ENCODE data around the gene ZXDC. TPM values are rescaled to one million over a fixed set of nuclear protein-coding genes. Genes with fewer than 3 reads are reported as not detected.

The ZXDC gene
- total RNA-seq, 2 experiments from 2014 or later, result 26.6 to 27.3 TPM

DNA sequence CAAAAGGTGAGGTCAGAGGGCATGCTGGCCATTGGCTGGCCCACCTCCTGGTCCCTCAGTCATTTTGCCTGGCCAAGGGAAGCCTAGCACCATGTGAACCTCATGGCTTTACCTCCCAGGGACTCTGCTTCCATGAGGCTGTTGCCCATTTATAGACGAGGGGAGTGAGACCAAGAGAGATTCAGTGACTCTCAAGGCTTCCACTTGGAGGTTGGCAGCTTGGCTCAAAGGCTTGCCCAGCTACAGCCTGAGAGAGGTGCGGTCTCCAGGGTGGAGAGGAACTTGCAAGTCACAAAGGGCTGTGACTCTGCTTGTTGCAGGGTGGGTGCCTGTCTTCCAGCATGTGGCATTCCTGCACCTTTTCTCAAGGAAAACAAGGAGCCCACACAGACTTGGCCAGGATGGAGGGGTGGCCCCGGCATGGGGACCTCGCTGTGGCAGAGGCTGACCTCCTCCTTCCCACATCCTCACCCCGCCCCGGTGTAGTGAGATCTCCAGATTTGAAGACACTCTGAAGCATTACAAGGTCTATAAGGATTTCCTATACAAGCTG, 56.5 kb downstream of the ZXDC start:
- no peak overlapping the region for H3K4me3 Mint-ChIP-seq
- H3K27me3 Mint-ChIP-seq (ENCODE audit: low read depth), result peaks cover 5% of the 10 kb centered on the region
- DNase-seq, result no peak
- H3K9me3 Mint-ChIP-seq (ENCODE audit: insufficient read depth), result no peaks in the 10 kb centered on the region
- no peak for ATAC-seq
- ChIA-PET POLR2A (no interaction called here), CTCF (no interaction called here)
- H3K27ac Mint-ChIP-seq, result no peak overlapping the region
- no peaks in the 10 kb centered on the region for H3K36me3 Mint-ChIP-seq (ENCODE audit: low read depth)
- no peaks in the 10 kb centered on the region for H3K4me1 Mint-ChIP-seq (ENCODE audit: low read depth)

- CTCF ChIA-PET, result no interaction called here
- peaks cover 5% of the 10 kb centered on the region for H3K27me3 Mint-ChIP-seq (ENCODE audit: low read depth)
Observed at GRCh38 chr3:126418661-126419131, 57.0 kb downstream of the ZXDC start.

GRCh38 chr3:126417981-126418530, 57.6 kb downstream of the ZXDC start:
- H3K36me3 Mint-ChIP-seq (ENCODE audit: low read depth), result no peaks in the 10 kb centered on the region
- no peaks in the 10 kb centered on the region for H3K9me3 Mint-ChIP-seq (ENCODE audit: insufficient read depth)
- H3K27ac Mint-ChIP-seq, result no peak overlapping the region
- H3K4me1 Mint-ChIP-seq (ENCODE audit: low read depth), result no peaks in the 10 kb centered on the region
- no peak for DNase-seq
- H3K4me3 Mint-ChIP-seq, result no peak overlapping the region
- CTCF ChIA-PET, result no interaction called here
- POLR2A ChIA-PET, result no interaction called here
- H3K27me3 Mint-ChIP-seq (ENCODE audit: low read depth), result peaks cover 5% of the 10 kb centered on the region
- no peak for ATAC-seq

More at GRCh38 chr3:126418661-126419131, 57.0 kb downstream of the ZXDC start:
- H3K4me3 Mint-ChIP-seq, result no peak overlapping the region
- no peaks in the 10 kb centered on the region for H3K4me1 Mint-ChIP-seq (ENCODE audit: low read depth)
- no peaks in the 10 kb centered on the region for H3K9me3 Mint-ChIP-seq (ENCODE audit: insufficient read depth)
- H3K36me3 Mint-ChIP-seq (ENCODE audit: low read depth), result no peaks in the 10 kb centered on the region
- no peak overlapping the region for H3K27ac Mint-ChIP-seq
- POLR2A ChIA-PET, result no interaction called here
- ATAC-seq (no peak), DNase-seq (no peak)

- H3K36me3 Mint-ChIP-seq (ENCODE audit: low read depth), result no peaks in the 10 kb centered on the region
- peaks cover 5% of the 10 kb centered on the region for H3K27me3 Mint-ChIP-seq (ENCODE audit: low read depth)
- CTCF ChIA-PET, result no interaction called here
- H3K27ac Mint-ChIP-seq, result no peak overlapping the region
- ATAC-seq, result no peak
- H3K4me1 Mint-ChIP-seq (ENCODE audit: low read depth), result no peaks in the 10 kb centered on the region
- DNase-seq, result no peak
- no peaks in the 10 kb centered on the region for H3K9me3 Mint-ChIP-seq (ENCODE audit: insufficient read depth)
- H3K4me3 Mint-ChIP-seq, result no peak overlapping the region
- POLR2A ChIA-PET, result no interaction called here
Observed at GRCh38 chr3:126417515-126417914, 58.2 kb downstream of the ZXDC start.

- CTCF ChIA-PET, result no interaction called here
- Mint-ChIP-seq H3K27ac (no peak overlapping the region), H3K4me1 (ENCODE audit: low read depth) (no peaks in the 10 kb centered on the region), H3K36me3 (ENCODE audit: low read depth) (no peaks in the 10 kb centered on the region), H3K4me3 (no peak overlapping the region), H3K9me3 (ENCODE audit: insufficient read depth) (no peaks in the 10 kb centered on the region), H3K27me3 (ENCODE audit: low read depth) (peaks cover 8% of the 10 kb centered on the region)
- ATAC-seq (no peak), DNase-seq (no peak)
- POLR2A ChIA-PET, result no interaction called here
Observed at GRCh38 chr3:126416943-126417342, 58.7 kb downstream of the ZXDC start.

GRCh38 chr3:126415661-126416591, 59.8 kb downstream of the ZXDC start:
- ATAC-seq (no peak), DNase-seq (no peak)
- H3K27me3 Mint-ChIP-seq (ENCODE audit: low read depth), result peaks cover 18% of the 10 kb centered on the region
- H3K4me3 Mint-ChIP-seq, result no peak overlapping the region
- no peak overlapping the region for H3K27ac Mint-ChIP-seq
- POLR2A ChIA-PET, result no interaction called here
- CTCF ChIA-PET, result no interaction called here
- no peaks in the 10 kb centered on the region for H3K36me3 Mint-ChIP-seq (ENCODE audit: low read depth)
- no peaks in the 10 kb centered on the region for H3K4me1 Mint-ChIP-seq (ENCODE audit: low read depth)
- H3K9me3 Mint-ChIP-seq (ENCODE audit: insufficient read depth), result no peaks in the 10 kb centered on the region

DNA sequence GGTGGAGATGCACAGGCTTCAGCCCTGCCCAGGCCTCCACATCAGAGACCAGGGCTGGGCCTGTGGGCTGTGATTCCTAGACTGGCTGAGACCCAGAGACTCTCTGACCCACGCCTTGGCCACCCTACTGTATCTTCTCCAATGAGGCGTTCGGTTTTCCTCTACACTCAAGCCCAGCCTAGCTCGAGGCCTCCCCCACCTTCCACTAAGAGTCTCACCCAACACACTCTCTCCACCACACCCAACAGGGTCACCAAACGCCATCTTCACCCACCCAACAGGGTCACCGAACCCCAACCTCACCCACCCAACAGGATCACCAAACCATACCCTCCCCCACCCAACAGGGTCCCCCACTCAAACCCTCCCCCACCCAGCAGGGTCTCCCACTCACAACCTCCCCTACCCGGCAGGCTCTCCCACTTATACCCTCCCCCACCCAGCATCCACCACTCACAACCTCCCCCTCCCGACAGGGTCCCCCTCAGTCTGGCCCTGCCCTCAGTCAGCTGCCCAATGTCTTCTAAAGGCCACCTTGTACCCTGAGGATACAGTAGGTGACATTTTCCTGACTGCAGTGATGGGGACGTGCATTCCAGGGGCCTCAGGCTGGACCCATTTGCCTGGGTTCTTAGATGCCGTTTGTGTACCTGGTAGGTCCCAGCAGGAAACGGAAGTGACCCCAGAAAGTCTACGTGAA, 60.6 kb downstream of the ZXDC start:
- no peak for DNase-seq

GRCh38 chr3:126414406-126414805, 61.3 kb downstream of the ZXDC start:
- Mint-ChIP-seq H3K27me3 (ENCODE audit: low read depth) (peaks cover 24% of the 10 kb centered on the region), H3K4me3 (no peak overlapping the region), H3K9me3 (ENCODE audit: insufficient read depth) (no peaks in the 10 kb centered on the region), H3K36me3 (ENCODE audit: low read depth) (no peaks in the 10 kb centered on the region), H3K27ac (no peak overlapping the region), H3K4me1 (ENCODE audit: low read depth) (no peaks in the 10 kb centered on the region)
- ATAC-seq (no peak), DNase-seq (no peak)
- CTCF ChIA-PET, result no interaction called here
- POLR2A ChIA-PET, result no interaction called here

More for the DNA sequence above, 60.6 kb downstream of the ZXDC start:
- peaks cover 24% of the 10 kb centered on the region for H3K27me3 Mint-ChIP-seq (ENCODE audit: low read depth)
- no peaks in the 10 kb centered on the region for H3K4me1 Mint-ChIP-seq (ENCODE audit: low read depth)
- ChIA-PET POLR2A (no interaction called here), CTCF (no interaction called here)
- no peak overlapping the region for H3K4me3 Mint-ChIP-seq
- no peak for ATAC-seq
- no peak overlapping the region for H3K27ac Mint-ChIP-seq
- no peaks in the 10 kb centered on the region for H3K36me3 Mint-ChIP-seq (ENCODE audit: low read depth)
- no peaks in the 10 kb centered on the region for H3K9me3 Mint-ChIP-seq (ENCODE audit: insufficient read depth)

DNA sequence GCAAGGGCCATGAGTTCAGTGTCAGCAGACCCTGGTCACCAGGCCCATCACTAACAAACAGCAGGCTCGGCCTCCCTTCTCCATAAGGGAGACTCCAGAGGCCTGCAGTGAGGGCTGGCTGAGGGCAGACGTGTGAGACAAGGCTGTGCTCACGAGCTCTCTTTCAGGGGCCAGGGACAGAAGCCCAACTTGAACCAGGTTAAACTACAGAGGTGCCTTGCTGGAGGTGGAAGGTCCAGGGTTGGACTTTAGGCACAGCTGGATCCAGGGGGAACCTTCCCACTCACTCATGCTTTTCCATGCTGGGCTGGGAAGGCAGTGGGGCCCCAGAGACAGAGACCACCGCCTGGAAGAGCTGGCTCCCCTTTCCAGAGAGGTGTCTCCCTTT, 62.0 kb downstream of the ZXDC start:
- ATAC-seq, result no peak
- DNase-seq, result no peak
- Mint-ChIP-seq H3K4me1 (ENCODE audit: low read depth) (no peaks in the 10 kb centered on the region), H3K36me3 (ENCODE audit: low read depth) (no peaks in the 10 kb centered on the region), H3K4me3 (no peak overlapping the region), H3K27me3 (ENCODE audit: low read depth) (peaks cover 24% of the 10 kb centered on the region), H3K9me3 (ENCODE audit: insufficient read depth) (no peaks in the 10 kb centered on the region), H3K27ac (no peak overlapping the region)
- ChIA-PET CTCF (no interaction called here), POLR2A (no interaction called here)

DNA sequence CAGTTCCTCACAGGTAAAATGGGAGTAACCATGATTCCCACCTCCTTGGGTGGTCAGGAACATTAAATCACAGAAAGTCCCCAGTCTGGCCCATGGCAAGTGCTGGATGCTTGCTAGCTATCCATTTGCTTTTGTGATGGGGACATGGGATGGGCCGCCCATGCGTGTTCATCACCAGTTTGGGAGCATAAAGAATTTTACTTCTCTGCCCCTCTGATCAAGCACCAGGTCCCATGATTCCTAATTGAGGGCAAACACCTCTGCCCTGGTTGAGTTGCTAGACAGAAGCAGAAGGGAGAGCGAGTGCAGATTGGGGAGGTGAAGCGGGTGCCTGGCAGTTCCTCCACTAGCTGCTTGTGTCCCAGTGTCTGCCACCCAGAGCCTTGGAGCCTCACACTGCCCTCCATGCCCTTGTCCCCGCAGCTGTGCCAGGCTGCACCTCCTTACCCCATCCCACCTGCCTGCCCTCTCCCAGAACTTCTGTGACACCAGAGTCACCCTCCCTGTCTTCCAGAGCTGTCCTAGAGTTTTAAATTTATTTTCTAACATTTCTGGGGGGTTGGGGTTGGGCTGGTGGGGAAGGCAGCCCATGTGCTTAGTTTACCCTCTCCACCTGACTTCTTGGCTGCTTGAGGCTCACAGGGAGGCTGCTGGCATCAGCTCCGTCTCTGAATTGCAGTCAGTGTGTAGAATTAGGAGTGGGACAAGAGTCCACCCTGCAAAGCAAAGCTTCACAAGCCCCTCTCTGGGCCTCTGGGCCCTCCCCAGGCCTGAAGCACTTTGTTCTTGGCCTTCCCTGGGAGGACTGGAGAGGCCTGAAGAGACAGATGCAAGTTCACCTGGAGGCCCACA, 62.6 kb downstream of the ZXDC start:
- H3K27me3 Mint-ChIP-seq (ENCODE audit: low read depth), result peaks cover 24% of the 10 kb centered on the region
- POLR2A ChIA-PET, result no interaction called here

DNA sequence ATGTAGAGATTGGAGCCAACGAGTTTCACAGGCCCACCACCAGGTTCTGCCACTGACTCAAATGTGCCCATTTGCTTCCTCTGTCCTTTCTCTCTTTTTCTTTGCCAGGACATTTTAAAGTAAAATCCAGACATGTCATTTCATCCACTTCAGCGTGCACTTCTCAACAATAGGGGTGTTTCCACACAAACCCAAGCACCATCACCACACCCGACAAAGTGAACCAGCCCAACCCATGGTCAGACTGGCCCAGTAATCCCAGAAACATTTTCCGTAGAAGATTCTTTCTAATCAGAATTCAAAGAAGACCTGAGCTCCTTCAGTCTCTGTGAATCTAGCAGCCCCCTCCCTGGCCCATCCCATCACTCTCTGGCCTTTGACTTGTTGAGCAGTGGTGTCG, 67.6 kb downstream of the ZXDC start:
- Mint-ChIP-seq H3K36me3 (ENCODE audit: low read depth) (no peaks in the 10 kb centered on the region), H3K4me3 (no peak overlapping the region), H3K27ac (no peak overlapping the region), H3K9me3 (ENCODE audit: insufficient read depth) (no peaks in the 10 kb centered on the region), H3K4me1 (ENCODE audit: low read depth) (no peaks in the 10 kb centered on the region), H3K27me3 (ENCODE audit: low read depth) (peaks cover 19% of the 10 kb centered on the region)
- ChIA-PET CTCF (no interaction called here), POLR2A (no interaction called here)
- ATAC-seq (no peak), DNase-seq (no peak)

More for the DNA sequence above, 62.6 kb downstream of the ZXDC start:
- no peak for ATAC-seq
- H3K4me3 Mint-ChIP-seq, result no peak overlapping the region
- CTCF ChIA-PET, result no interaction called here
- no peak overlapping the region for H3K27ac Mint-ChIP-seq
- H3K36me3 Mint-ChIP-seq (ENCODE audit: low read depth), result no peaks in the 10 kb centered on the region
- H3K9me3 Mint-ChIP-seq (ENCODE audit: insufficient read depth), result no peaks in the 10 kb centered on the region
- H3K4me1 Mint-ChIP-seq (ENCODE audit: low read depth), result no peaks in the 10 kb centered on the region
- no peak for DNase-seq
